ENCODE data around the gene FFAR1.

DNA sequence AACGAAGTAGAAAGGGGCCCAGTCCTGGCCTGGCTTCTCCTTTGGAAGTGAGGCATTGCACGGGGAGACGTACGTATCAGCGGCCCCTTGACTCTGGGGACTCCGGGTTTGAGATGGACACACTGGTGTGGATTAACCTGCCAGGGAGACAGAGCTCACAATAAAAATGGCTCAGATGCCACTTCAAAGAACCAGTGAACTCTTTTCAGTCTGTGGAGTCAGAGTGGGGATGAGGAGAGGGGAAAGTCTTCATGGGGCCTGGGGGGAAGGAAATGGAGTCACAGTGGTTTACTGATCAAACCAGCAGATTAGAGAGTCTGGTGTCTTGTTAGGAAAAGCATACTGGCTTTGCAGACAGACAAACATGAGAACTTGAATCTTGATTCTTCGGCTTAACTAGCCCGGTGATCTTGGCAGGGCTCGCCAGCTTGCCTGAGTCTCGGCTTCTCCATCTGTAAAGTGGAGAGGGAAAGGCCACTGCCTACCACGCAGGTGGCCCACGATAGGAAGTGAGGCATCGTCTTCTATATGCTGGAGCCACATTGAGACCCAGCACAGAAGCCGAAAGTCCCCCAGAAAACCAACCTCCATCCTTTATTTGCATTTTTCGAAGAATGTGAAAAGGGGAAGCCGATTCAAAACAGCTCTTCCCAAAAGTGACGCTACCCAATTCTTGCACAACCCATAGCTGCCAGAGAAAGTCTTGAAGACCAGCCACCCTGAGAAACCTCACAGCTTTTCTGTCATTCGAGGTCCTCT lies at the start of gene FFAR1:
- no peak for TF ChIP-seq CTCF (IDR thresholded peaks at IDR 0.05)
- no peak for TF ChIP-seq POLR2A (IDR thresholded peaks at IDR 0.05)
